ENCODE data around the gene CNOT4. TPM values are rescaled to one million over a fixed set of nuclear protein-coding genes. Genes with fewer than 3 reads are reported as not detected.

Gene CNOT4
- total RNA-seq, 1 donor from 2014 or later: 3.9 TPM

DNA sequence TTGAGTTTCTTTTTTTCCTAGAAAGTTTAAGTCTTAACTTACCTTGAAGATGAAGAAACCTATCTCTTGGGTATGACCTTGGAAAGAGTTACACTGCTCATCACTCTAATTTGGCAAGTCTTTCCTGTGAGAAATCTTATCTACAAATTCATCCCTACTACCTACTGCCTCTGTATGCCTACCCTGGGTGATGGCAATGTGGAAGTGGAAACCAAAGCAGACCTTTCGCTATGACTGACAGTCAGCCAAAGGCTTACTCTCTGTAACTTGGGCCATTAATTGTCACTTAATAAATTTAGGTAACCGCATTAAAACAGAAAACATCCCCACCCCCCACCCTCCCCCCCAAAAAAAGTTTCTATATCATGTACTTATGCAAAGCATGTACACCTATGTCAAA, 103.9 kb downstream of the CNOT4 start:
- Histone ChIP-seq H3K36me3 (ENCODE audit: control insufficient read depth, insufficient read depth, low read length) (peaks cover 1% of the 10 kb centered on the region), H3K27me3 (ENCODE audit: control insufficient read depth, insufficient read depth, low read length) (no peaks in the 10 kb centered on the region), H3K4me3 (ENCODE audit: low read depth, low read length) (no peak overlapping the region)
- FAIRE-seq (no peak), DNase-seq (ENCODE audit: low read depth) (no peak)
- TF ChIP-seq, protein P1, sequence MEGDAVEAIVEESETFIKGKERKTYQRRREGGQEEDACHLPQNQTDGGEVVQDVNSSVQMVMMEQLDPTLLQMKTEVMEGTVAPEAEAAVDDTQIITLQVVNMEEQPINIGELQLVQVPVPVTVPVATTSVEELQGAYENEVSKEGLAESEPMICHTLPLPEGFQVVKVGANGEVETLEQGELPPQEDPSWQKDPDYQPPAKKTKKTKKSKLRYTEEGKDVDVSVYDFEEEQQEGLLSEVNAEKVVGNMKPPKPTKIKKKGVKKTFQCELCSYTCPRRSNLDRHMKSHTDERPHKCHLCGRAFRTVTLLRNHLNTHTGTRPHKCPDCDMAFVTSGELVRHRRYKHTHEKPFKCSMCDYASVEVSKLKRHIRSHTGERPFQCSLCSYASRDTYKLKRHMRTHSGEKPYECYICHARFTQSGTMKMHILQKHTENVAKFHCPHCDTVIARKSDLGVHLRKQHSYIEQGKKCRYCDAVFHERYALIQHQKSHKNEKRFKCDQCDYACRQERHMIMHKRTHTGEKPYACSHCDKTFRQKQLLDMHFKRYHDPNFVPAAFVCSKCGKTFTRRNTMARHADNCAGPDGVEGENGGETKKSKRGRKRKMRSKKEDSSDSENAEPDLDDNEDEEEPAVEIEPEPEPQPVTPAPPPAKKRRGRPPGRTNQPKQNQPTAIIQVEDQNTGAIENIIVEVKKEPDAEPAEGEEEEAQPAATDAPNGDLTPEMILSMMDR (IDR thresholded peaks at IDR 0.05; ENCODE audit: insufficient read depth, low read length, severe bottlenecking): no peak

DNA sequence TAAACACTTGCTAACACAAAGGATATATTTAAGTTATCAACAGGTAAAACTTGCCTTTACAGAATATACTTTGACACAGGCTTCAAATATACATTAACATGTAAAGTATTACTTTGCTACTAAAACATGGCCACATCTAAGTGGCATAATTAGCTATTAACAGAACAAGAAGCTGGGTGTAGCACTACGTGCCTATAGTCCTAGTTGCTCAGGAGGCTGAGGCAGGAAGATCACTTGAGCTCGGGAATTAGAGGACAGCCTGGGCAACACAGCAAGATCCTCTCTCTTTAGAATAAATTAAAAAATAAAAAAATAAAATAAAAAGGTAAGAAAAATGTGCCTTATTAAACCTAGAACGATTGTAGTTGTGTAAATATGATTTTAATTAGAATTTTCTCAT, 106.6 kb downstream of the CNOT4 start:
- no peak overlapping the region for H3K4me3 ChIP-seq (ENCODE audit: low read depth, low read length)
- no peak for FAIRE-seq
- no peaks in the 10 kb centered on the region for H3K36me3 ChIP-seq (ENCODE audit: control insufficient read depth, insufficient read depth, low read length)
- TF ChIP-seq, protein P1 (IDR thresholded peaks at IDR 0.05; ENCODE audit: insufficient read depth, low read length, severe bottlenecking): no peak
- DNase-seq (ENCODE audit: low read depth): no peak
- H3K27me3 ChIP-seq (ENCODE audit: control insufficient read depth, insufficient read depth, low read length): no peaks in the 10 kb centered on the region

DNA sequence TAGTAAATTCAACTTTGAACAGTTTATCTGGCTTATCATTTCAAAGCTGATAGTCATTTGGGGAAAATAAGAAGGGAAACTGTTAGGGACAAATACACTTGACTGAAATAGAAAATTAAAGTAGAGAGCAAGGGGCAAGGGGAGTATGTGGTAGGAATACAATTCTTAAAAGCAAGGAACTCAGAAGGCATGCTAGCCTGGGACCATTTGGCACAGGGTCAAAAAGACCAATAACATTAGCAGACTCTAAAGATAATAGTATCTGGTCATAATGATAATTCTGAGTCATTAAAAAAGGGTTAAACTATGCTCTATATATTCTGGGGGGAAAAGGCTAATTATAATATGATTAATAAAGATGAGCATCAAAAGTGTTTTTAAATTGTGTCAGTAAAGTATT, 112.2 kb downstream of the CNOT4 start:
- FAIRE-seq (no peak), DNase-seq (ENCODE audit: low read depth) (no peak)
- TF ChIP-seq, protein P1 (IDR thresholded peaks at IDR 0.05; ENCODE audit: insufficient read depth, low read length, severe bottlenecking): no peak
- Histone ChIP-seq H3K36me3 (ENCODE audit: control insufficient read depth, insufficient read depth, low read length) (peaks cover 4% of the 10 kb centered on the region), H3K27me3 (ENCODE audit: control insufficient read depth, insufficient read depth, low read length) (no peaks in the 10 kb centered on the region), H3K4me3 (ENCODE audit: low read depth, low read length) (no peak overlapping the region)

DNA sequence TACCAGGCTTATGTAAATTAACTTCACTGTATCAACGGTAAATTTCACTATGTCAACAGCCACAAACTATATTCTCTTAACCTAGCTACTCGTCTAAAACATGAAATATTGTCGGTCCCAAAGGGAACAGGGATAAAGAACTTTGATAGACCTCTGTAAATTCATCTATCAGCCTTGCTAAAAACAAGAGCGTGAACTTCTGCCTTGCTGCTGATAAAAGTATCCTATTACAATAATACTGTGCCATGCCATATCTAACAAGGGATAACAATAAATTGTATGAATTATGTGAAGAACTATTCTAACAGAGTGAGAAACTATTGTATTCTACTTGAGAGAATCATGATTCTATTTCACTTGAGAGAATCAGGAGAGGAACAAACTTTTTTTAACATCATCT, 117.2 kb downstream of the CNOT4 start:
- H3K36me3 ChIP-seq (ENCODE audit: control insufficient read depth, insufficient read depth, low read length): peaks cover 6% of the 10 kb centered on the region
- FAIRE-seq (no peak), DNase-seq (ENCODE audit: low read depth) (no peak)
- H3K27me3 ChIP-seq (ENCODE audit: control insufficient read depth, insufficient read depth, low read length): no peaks in the 10 kb centered on the region
- H3K4me3 ChIP-seq (ENCODE audit: low read depth, low read length): no peak overlapping the region
- TF ChIP-seq, protein P1 (IDR thresholded peaks at IDR 0.05; ENCODE audit: insufficient read depth, low read length, severe bottlenecking): no peak

DNA sequence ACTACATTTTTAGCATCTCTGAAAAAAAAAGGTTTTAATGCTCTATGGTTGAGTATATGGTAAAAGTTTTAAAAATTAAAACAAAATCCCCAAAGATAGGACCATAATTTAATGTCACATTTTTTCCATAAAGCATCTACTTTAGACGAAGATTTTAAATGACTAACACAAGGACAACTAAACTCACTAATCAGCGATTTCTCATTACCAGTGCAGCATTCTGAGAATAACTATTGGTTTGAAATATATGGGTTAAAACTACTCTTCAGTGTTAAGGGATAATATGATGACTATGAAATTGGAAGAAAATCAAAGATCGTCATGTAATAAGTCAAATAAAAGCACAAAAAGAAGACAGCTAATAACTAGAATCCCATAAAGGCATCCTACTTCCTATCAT, 118.4 kb downstream of the CNOT4 start:
- DNase-seq (ENCODE audit: low read depth): no peak
- TF ChIP-seq, protein P1 (IDR thresholded peaks at IDR 0.05; ENCODE audit: insufficient read depth, low read length, severe bottlenecking): no peak

DNA sequence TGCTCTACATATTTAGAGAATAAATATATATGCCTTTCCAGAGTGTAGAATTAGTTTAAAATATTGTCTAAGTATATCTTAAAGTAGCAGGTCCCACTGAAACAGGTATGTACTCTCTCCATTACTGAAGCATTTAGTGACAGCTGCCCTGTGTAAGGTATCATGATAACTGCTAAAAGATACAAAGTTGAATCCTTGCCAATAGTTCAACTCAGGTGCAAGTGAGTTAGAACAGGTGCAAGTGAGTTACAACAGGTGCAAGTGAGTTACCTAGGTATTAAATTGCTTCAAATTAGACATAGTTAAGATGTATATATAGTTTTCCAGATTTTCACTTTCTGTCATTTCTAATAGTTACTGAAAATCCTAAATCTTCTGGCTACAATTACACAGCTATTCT, 119.1 kb downstream of the CNOT4 start:
- DNase-seq (ENCODE audit: low read depth) (no peak), FAIRE-seq (no peak)
- Histone ChIP-seq H3K27me3 (ENCODE audit: control insufficient read depth, insufficient read depth, low read length) (no peaks in the 10 kb centered on the region), H3K4me3 (ENCODE audit: low read depth, low read length) (no peak overlapping the region), H3K36me3 (ENCODE audit: control insufficient read depth, insufficient read depth, low read length) (peaks cover 6% of the 10 kb centered on the region)
- TF ChIP-seq, protein P1 (IDR thresholded peaks at IDR 0.05; ENCODE audit: insufficient read depth, low read length, severe bottlenecking): no peak

More for the DNA sequence above, 118.4 kb downstream of the CNOT4 start:
- FAIRE-seq: no peak
- no peaks in the 10 kb centered on the region for H3K27me3 ChIP-seq (ENCODE audit: control insufficient read depth, insufficient read depth, low read length)
- H3K36me3 ChIP-seq (ENCODE audit: control insufficient read depth, insufficient read depth, low read length): peaks cover 6% of the 10 kb centered on the region
- no peak overlapping the region for H3K4me3 ChIP-seq (ENCODE audit: low read depth, low read length)

Data from bronchial epithelial cell (primary cell).